ENCODE data around the gene GOLGA6D.
"Not testable (repeated sequence)": the region's sequence is repeated elsewhere in the genome, so short reads cannot be mapped to it uniquely, and the experiment has no call there.

Gene GOLGA6D

DNA sequence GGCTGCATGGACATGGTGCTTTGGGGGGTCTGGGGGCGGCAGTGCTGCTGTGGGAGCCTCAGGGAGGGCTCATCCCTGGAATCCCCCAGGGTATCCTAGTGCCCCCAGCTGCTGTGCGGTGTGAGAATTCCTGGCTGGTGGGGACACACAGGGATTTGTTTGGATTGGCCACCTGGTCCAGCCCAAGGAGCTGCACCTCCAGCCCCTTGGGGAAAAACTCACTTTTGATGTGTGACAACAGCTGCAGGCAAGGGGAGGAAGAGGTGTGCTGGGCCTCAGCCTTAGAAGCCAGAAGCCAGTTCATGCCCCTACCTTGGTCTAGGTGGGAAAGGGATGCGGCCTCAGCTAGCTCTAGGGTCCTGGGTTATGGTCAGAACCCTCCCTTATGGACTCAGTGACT lies 44.9 kb downstream of the GOLGA6D start:
- no peak for DNase-seq
- Histone ChIP-seq H3K4me3 (no peak overlapping the region), H3K4me1 (no peaks in the 10 kb centered on the region), H3K27ac (no peak overlapping the region), H3K27me3 (no peaks in the 10 kb centered on the region), H3K9me3 (no peaks in the 10 kb centered on the region), H3K36me3 (no peaks in the 10 kb centered on the region)
- intact Hi-C loops (cut with DNase I; ENCODE audit: low total_unique reads), result no loop called here
- TF ChIP-seq, protein P1, sequence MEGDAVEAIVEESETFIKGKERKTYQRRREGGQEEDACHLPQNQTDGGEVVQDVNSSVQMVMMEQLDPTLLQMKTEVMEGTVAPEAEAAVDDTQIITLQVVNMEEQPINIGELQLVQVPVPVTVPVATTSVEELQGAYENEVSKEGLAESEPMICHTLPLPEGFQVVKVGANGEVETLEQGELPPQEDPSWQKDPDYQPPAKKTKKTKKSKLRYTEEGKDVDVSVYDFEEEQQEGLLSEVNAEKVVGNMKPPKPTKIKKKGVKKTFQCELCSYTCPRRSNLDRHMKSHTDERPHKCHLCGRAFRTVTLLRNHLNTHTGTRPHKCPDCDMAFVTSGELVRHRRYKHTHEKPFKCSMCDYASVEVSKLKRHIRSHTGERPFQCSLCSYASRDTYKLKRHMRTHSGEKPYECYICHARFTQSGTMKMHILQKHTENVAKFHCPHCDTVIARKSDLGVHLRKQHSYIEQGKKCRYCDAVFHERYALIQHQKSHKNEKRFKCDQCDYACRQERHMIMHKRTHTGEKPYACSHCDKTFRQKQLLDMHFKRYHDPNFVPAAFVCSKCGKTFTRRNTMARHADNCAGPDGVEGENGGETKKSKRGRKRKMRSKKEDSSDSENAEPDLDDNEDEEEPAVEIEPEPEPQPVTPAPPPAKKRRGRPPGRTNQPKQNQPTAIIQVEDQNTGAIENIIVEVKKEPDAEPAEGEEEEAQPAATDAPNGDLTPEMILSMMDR (IDR thresholded peaks at IDR 0.05), result no peak

DNA sequence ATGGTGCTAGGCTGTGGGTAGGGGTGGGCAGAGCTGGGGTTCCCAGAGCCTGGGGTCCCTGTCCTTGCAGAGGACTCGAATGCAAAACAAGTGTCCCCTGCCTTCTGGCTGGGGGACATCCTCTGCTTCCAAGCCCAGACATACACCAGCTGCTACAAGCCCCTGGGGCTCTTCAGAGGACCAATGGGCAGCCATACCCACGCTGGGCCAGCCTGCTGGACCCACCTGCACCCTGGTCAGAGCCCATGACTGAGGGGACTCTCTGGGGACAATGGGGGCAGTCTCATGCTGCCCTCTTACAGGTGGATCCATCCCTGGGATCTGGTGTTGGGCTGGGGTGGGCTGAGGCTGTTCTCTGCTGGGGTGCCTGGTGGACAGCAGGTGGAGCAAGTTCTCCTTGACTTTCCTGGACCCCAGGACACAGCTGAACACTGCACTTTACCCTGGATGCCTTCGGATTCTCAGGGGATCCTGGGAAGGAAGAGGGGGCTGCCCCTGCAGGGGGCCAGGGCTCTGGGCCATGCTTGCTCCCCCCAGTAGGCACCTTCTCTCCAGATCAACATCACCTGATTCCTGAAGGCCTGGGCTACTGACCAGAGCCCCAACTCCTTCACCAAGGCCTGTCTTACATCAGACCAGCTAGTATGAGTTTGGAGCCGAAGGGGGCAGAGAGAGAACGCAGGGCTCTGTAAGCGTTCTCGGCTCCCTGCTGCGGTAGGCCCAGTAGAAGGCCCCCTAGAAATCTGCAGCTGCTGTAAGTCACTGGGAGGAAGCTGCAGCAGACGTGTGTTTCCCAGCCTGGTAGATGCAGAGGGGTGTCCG lies 46.1 kb downstream of the GOLGA6D start:
- H3K4me3 ChIP-seq, result no peak overlapping the region
- intact Hi-C loops (cut with DNase I; ENCODE audit: low total_unique reads), result no loop called here
- DNase-seq, result no peak
- TF ChIP-seq, protein P1 (IDR thresholded peaks at IDR 0.05), result no peak
- H3K9me3 ChIP-seq, result no peaks in the 10 kb centered on the region
- H3K27ac ChIP-seq, result no peak overlapping the region
- no peaks in the 10 kb centered on the region for H3K27me3 ChIP-seq
- no peaks in the 10 kb centered on the region for H3K4me1 ChIP-seq
- H3K36me3 ChIP-seq, result no peaks in the 10 kb centered on the region

DNA sequence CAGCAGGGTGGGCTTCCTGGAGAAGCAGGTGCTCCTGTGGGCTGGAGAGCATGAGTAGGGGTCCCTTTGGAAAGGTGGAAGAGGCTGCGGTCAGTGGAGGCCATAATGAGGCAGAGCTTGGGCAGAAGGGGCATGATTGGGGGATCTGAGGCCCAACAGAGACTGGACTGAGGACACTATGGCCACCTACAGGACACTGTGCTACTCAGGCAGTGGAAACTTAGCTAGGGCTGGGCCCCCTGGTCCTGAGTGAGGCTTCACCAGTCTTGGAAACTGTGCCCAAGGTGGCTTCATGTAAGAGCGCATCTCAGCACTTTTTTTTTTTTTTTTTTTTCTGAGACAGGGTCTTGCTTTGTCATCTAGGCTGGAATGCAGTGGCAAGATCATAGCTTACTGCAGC lies 46.9 kb downstream of the GOLGA6D start:
- Histone ChIP-seq H3K27me3 (no peaks in the 10 kb centered on the region), H3K4me1 (no peaks in the 10 kb centered on the region), H3K27ac (no peak overlapping the region), H3K36me3 (no peaks in the 10 kb centered on the region), H3K4me3 (no peak overlapping the region), H3K9me3 (no peaks in the 10 kb centered on the region)
- DNase-seq, result no peak
- TF ChIP-seq, protein P1 (IDR thresholded peaks at IDR 0.05), result no peak
- intact Hi-C loops (cut with DNase I; ENCODE audit: low total_unique reads), result no loop called here

DNA sequence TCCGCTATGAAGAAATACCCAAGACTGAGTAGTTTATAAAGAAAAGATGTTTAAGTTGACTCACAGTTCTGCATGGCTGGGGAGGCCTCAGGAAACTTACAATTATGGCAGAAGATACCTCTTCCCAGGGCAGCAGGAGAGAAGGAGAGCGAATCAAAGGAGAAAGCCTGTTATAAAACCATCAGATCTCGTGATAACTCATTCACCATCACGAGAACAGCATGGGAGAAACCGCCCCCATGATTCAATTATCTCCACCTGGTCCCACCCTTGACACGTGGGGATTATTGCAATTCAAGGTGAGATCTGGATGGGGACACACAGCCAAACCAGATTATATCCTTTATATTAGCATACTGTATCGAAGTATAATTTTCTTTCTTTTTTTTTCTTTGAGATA lies 49.5 kb downstream of the GOLGA6D start:
- H3K27me3 ChIP-seq; H3K9me3 ChIP-seq; H3K36me3 ChIP-seq; intact Hi-C loops (cut with DNase I; ENCODE audit: low total_unique reads); H3K27ac ChIP-seq; H3K4me3 ChIP-seq; DNase-seq: not testable (repeated sequence)
- peaks cover 0 to 10% (median 9%) of the 10 kb centered on the region in 4 donors for H3K4me1 ChIP-seq

DNA sequence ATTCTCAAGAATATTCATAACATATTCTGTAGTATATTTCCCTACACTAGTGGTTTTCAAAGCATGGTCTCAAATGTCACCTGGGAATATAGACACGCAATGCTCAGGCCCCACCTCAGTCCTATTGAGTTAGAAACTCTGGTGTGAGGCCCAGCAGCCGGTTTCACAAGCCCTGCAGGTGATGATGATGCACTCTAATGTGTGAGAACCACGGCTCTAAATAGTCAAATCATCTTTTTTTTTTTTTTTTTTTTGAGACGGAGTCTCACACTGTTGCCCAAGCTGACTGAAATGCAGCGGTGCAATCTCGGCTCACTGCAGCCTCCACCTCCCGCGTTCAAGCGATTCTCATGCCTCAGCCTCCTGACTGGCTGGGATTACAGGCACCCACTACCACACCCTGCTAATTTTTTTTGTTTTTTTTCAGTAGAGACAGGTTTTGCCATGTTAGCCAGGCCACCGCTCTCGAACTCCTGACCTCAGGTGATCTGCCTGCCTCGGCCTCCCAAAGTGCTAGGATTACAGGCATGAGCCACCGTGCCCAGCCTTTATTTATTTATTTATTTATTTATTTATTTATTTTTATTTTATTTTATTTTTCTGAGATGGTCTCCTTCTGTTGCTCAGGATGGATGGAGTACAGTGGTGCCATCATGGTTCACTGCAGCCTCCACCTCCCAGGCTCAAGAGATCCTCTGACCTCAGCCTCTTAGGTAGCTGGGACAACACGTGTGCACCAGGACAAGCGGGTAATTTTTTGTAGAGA lies 51.2 kb downstream of the GOLGA6D start:
- intact Hi-C loops (cut with DNase I; ENCODE audit: low total_unique reads); H3K4me3 ChIP-seq; H3K27ac ChIP-seq; H3K9me3 ChIP-seq; H3K27me3 ChIP-seq; H3K36me3 ChIP-seq; DNase-seq: not testable (repeated sequence)
- H3K4me1 ChIP-seq, result peaks cover 0 to 12% (median 9%) of the 10 kb centered on the region in 4 donors

DNA sequence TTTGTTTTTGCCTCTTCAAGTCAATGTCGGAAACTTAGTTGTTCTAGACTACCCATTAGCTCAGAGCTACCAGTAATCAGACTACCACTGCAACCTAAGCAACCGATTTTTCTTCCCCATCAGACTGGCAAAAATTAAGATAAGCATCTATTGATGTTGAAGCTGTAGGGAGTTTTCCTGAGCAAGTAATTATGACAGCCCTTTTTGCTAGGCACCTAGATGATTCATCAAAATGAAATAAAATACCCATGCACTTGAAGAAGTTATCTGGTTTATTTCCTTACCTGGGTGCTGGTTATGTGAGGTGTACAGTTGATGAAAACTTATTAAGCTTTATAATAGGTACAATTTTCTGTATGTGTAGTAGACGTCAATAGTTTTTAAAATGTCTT lies 52.7 kb downstream of the GOLGA6D start:
- H3K27ac ChIP-seq, result peak overlapping the region; percentile 55 to 76
- peak overlapping the region; percentile 63 to 74 for H3K4me3 ChIP-seq

More for the DNA sequence above, 52.7 kb downstream of the GOLGA6D start:
- Histone ChIP-seq H3K36me3 (peaks cover 0 to 20% (median 0%) of the 10 kb centered on the region in 3 donors), H3K9me3 (no peaks in the 10 kb centered on the region), H3K4me1 (peaks cover 0 to 12% (median 9%) of the 10 kb centered on the region in 4 donors), H3K27me3 (no peaks in the 10 kb centered on the region)
- DNase-seq, result no peak
- intact Hi-C loops (cut with DNase I; ENCODE audit: low total_unique reads), result no loop called here
- TF ChIP-seq, protein P1 (IDR thresholded peaks at IDR 0.05), result no peak
